K562 (cell line): ENCODE measurements around the gene TTLL10. TPM values are rescaled to one million over a fixed set of nuclear protein-coding genes. Genes with fewer than 3 reads are reported as not detected.

Source experiments
- CHD4 ChIP-seq: fragments of 200-600 bp; sonication (generic); IDR thresholded peaks from 3 replicates; pipeline ENCODE4 v1.6.1; 2012; ENCODE audit warnings: low read depth, mild to moderate bottlenecking, mixed read lengths, low read length, inconsistent platforms; ENCODE audit not compliant: insufficient read depth, insufficient replicate concordance, poor library complexity, severe bottlenecking
- FOXA1 ChIP-seq: fragments of 450-650 bp; IDR thresholded peaks from 2 replicates; pipeline ENCODE4 v1.6.1; 2016; ENCODE audit warnings: mild to moderate bottlenecking, borderline replicate concordance
- HMG20A ChIP-seq: fragments of 450-650 bp; formaldehyde crosslinking; conservative IDR thresholded peaks from 2 replicates; pipeline ENCODE4 v1.4.0; 2020; ENCODE audit warnings: mild to moderate bottlenecking, mixed read lengths
- ILF3 ChIP-seq: fragments of 450-650 bp; IDR thresholded peaks from 2 replicates; pipeline ENCODE4 v1.6.1; 2018; ENCODE audit warnings: antibody characterized with exemption, mild to moderate bottlenecking, moderate library complexity, borderline replicate concordance
- MEF2D ChIP-seq: conservative IDR thresholded peaks from 2 replicates; pipeline ENCODE4 v1.6.1; 2016; ENCODE audit warnings: low read depth, missing genetic modification characterization, missing compliant biosample characterization
- RAD21 ChIP-seq, 2 experiments: fragments of 250-450 bp in 1 of 2; fragments of 450-650 bp in 1 of 2; sonication (Bioruptor Pico) in 1 of 2; formaldehyde crosslinking in 1 of 2; IDR thresholded peaks in 1 of 2; conservative IDR thresholded peaks in 1 of 2; 2 replicates each; pipeline versions ENCODE4 v1.4.0 to v1.8.0; 2020 to 2022; ENCODE audit warnings: mild to moderate bottlenecking in 2 of 2, moderate library complexity in 1 of 2
- SMAD3 ChIP-seq: fragments of 450-650 bp; formaldehyde crosslinking; conservative IDR thresholded peaks from 2 replicates; pipeline ENCODE4 v1.4.0; 2020; ENCODE audit warnings: mild to moderate bottlenecking
- TFAM ChIP-seq: fragments of 250-450 bp; sonication (Bioruptor Pico); conservative IDR thresholded peaks from 2 replicates; pipeline ENCODE4 v1.5.0; 2021; ENCODE audit warnings: mild to moderate bottlenecking, moderate library complexity
- ZNF134 ChIP-seq: fragments of 250-450 bp; sonication (Bioruptor Pico); conservative IDR thresholded peaks from 2 replicates; pipeline ENCODE4 v1.4.0; 2020
- ZNF318 ChIP-seq, 2 experiments: fragments of 450-650 bp; IDR thresholded peaks; 2 replicates each; pipeline ENCODE4 v1.6.1; 2016; ENCODE audit warnings: mild to moderate bottlenecking in 2 of 2, borderline replicate concordance in 1 of 2, low read depth in 1 of 2, moderate library complexity in 1 of 2
- polyA plus RNA-seq, 8 experiments: library from polyadenylated mRNA; depleted of rRNA in 4 of 8; stranded (reverse) in 5 of 8; unstranded in 3 of 8; fragments of >200 nt; fragmentation: Nextera tagmentation in 2 of 8; fragmentation: Illumina TruSeq in 1 of 8; extraction: Ambion mirVana in 2 of 8; extraction: Trizol in 1 of 8; gene quantifications; 2 replicates each; pipeline versions ENCODE4 v1.2.1 to v1.2.3, GENCODE V29; 2011 to 2014; ENCODE audit warnings: inconsistent platforms in 1 of 8, missing spikeins in 1 of 8
- total RNA-seq, 7 experiments: library from RNA; depleted of rRNA in 6 of 7; stranded (reverse); fragments of >200 nt in 6 of 7; fragmentation: Illumina TruSeq in 2 of 7; extraction: Trizol in 2 of 7; gene quantifications; 2 replicates each; pipeline versions ENCODE4 v1.2.1 to v1.2.3, GENCODE V29; 2011 to 2021; ENCODE audit warnings: low replicate concordance in 1 of 7
- TF ChIP-seq, protein P1 (sequence below): sonication (generic); formaldehyde crosslinking; IDR thresholded peaks from 2 replicates; pipeline ENCODE4 v1.8.1; 2023; ENCODE audit warnings: mild to moderate bottlenecking, missing genetic modification reagents, moderate library complexity
- TF ChIP-seq, protein P2 (sequence below): fragments of 450-650 bp; IDR thresholded peaks from 2 replicates; pipeline ENCODE4 v1.7.0; 2016; ENCODE audit warnings: borderline replicate concordance

Gene TTLL10
- total and polyA plus RNA-seq, 9 of the 15 experiments (the other 6 are each of a cell fraction or from before 2014, with no cell fraction given) = not detected

GRCh38 chr1:1185101-1185765 is 11.6 kb downstream of the TTLL10 start (continued):
- no peak for TF ChIP-seq ZNF318 (IDR thresholded peaks at IDR 0.05; ENCODE audit: borderline replicate concordance in 1 of 2, low read depth in 1 of 2)
- TF ChIP-seq, protein P1, sequence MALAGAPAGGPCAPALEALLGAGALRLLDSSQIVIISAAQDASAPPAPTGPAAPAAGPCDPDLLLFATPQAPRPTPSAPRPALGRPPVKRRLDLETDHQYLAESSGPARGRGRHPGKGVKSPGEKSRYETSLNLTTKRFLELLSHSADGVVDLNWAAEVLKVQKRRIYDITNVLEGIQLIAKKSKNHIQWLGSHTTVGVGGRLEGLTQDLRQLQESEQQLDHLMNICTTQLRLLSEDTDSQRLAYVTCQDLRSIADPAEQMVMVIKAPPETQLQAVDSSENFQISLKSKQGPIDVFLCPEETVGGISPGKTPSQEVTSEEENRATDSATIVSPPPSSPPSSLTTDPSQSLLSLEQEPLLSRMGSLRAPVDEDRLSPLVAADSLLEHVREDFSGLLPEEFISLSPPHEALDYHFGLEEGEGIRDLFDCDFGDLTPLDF = no peak
- no peak for TF ChIP-seq ILF3
- TF ChIP-seq, protein P2, sequence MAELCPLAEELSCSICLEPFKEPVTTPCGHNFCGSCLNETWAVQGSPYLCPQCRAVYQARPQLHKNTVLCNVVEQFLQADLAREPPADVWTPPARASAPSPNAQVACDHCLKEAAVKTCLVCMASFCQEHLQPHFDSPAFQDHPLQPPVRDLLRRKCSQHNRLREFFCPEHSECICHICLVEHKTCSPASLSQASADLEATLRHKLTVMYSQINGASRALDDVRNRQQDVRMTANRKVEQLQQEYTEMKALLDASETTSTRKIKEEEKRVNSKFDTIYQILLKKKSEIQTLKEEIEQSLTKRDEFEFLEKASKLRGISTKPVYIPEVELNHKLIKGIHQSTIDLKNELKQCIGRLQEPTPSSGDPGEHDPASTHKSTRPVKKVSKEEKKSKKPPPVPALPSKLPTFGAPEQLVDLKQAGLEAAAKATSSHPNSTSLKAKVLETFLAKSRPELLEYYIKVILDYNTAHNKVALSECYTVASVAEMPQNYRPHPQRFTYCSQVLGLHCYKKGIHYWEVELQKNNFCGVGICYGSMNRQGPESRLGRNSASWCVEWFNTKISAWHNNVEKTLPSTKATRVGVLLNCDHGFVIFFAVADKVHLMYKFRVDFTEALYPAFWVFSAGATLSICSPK = no peak
- no peak for TF ChIP-seq MEF2D (tag)
- TF ChIP-seq HMG20A (CRISPR knock-in tag) = no peak
- no peak for TF ChIP-seq SMAD3 (CRISPR knock-in tag)
- TF ChIP-seq TFAM = no peak
- TF ChIP-seq CHD4 = no peak
- TF ChIP-seq RAD21 (CRISPR knock-in tag; conservative IDR thresholded peaks at IDR 0.05 in 1 of 2, IDR thresholded peaks at IDR 0.05 in 1 of 2) = no peak
- no peak for TF ChIP-seq ZNF134
- TF ChIP-seq FOXA1 = no peak
